Hepatocyte (in vitro differentiated cells): ENCODE measurements around the gene SLC28A3.

Experiments used
- EZH2 ChIP-seq: fragments of 200-600 bp; sonication (generic); IDR thresholded peaks from 2 replicates; pipeline ENCODE4 v1.6.1; 2016; ENCODE audit warnings: antibody characterized with exemption, mild to moderate bottlenecking, borderline replicate concordance
- EZH2phosphoT487 ChIP-seq: fragments of 200-600 bp; sonication (generic); IDR thresholded peaks from one replicate; pipeline ENCODE4 v1.6.1; 2018; ENCODE audit warnings: antibody characterized with exemption, mild to moderate bottlenecking, low read depth, moderate library complexity; ENCODE audit not compliant: unreplicated experiment, severe bottlenecking
- TF ChIP-seq, protein P1 (sequence below): fragments of 200-600 bp; sonication (generic); IDR thresholded peaks from 2 replicates; pipeline ENCODE4 v1.5.1; 2016; ENCODE audit warnings: antibody characterized with exemption, mild to moderate bottlenecking; ENCODE audit not compliant: poor library complexity

DNA sequence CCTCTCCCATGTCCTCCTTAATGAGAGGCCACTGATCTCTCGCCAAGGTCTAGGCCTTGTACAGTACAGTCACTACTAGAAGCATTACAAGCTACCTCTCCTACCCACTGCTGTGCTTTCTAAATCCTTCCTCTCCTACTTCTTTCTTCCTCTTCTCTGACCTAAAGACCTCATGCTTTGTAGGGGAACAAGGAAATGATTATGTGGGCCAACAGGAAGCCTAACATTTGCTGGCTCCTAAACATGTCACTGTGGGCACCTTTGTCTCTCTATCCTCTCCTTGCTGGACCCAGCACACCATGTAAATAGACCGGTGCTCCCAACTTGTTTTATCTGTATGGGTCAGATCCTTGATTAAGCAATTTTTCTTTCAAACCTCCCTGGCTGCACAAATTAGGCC lies 16.7 kb downstream of the SLC28A3 start:
- TF ChIP-seq, protein P1, sequence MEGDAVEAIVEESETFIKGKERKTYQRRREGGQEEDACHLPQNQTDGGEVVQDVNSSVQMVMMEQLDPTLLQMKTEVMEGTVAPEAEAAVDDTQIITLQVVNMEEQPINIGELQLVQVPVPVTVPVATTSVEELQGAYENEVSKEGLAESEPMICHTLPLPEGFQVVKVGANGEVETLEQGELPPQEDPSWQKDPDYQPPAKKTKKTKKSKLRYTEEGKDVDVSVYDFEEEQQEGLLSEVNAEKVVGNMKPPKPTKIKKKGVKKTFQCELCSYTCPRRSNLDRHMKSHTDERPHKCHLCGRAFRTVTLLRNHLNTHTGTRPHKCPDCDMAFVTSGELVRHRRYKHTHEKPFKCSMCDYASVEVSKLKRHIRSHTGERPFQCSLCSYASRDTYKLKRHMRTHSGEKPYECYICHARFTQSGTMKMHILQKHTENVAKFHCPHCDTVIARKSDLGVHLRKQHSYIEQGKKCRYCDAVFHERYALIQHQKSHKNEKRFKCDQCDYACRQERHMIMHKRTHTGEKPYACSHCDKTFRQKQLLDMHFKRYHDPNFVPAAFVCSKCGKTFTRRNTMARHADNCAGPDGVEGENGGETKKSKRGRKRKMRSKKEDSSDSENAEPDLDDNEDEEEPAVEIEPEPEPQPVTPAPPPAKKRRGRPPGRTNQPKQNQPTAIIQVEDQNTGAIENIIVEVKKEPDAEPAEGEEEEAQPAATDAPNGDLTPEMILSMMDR = no peak
- no peak for TF ChIP-seq EZH2
- no peak for TF ChIP-seq EZH2phosphoT487
